HepG2 (cell line): Measurements from ENCODE around the gene AGPAT2. TPM values are rescaled to one million over a fixed set of nuclear protein-coding genes. Genes with fewer than 3 reads are reported as not detected.
A peak's percentile ranks its signal among the peaks of the same experiment; 100 is the strongest.

ENCODE experiments used
- CC2D1A ChIP-seq: sonication (generic); formaldehyde crosslinking; IDR thresholded peaks from 2 replicates; pipeline ENCODE4 v1.8.1; 2023; ENCODE audit warnings: mild to moderate bottlenecking, missing genetic modification reagents
- CENPBD1 ChIP-seq: sonication (generic); formaldehyde crosslinking; IDR thresholded peaks from 2 replicates; pipeline ENCODE4 v1.8.0; 2022; ENCODE audit warnings: missing genetic modification reagents, low read depth, mild to moderate bottlenecking, borderline replicate concordance
- CENPT ChIP-seq: sonication (generic); formaldehyde crosslinking; IDR thresholded peaks from 2 replicates; pipeline ENCODE4 v1.8.0; 2022; ENCODE audit warnings: low read depth, mild to moderate bottlenecking, moderate library complexity, missing genetic modification reagents
- GABPA ChIP-seq, 2 experiments: IDR thresholded peaks; 2 replicates each; pipeline ENCODE4 v1.6.1; 2011 to 2016; ENCODE audit warnings: low read depth in 2 of 2, low read length in 1 of 2, missing biosample characterization in 1 of 2, missing genetic modification characterization in 1 of 2
- GABPB1 ChIP-seq: IDR thresholded peaks from 2 replicates; pipeline ENCODE4 v1.6.1; 2016; ENCODE audit warnings: mild to moderate bottlenecking, missing genetic modification reagents, moderate library complexity, missing compliant biosample characterization
- HOXD1 ChIP-seq: sonication (generic); formaldehyde crosslinking; IDR thresholded peaks from 2 replicates; pipeline ENCODE4 v1.5.0; 2020; ENCODE audit warnings: missing genetic modification reagents
- MAX ChIP-seq: IDR thresholded peaks from 2 replicates; pipeline ENCODE4 v1.6.1; 2012; ENCODE audit warnings: inconsistent platforms
- MEF2D ChIP-seq: sonication (generic); formaldehyde crosslinking; IDR thresholded peaks from 2 replicates; pipeline ENCODE4 v1.5.1; 2020; ENCODE audit warnings: mild to moderate bottlenecking, missing genetic modification reagents
- MTF1 ChIP-seq: sonication (generic); formaldehyde crosslinking; IDR thresholded peaks from 2 replicates; pipeline ENCODE4 v1.5.0; 2020; ENCODE audit warnings: missing genetic modification reagents
- PCBP2 ChIP-seq: fragments of 200-400 bp; formaldehyde crosslinking; optimal IDR thresholded peaks from 2 replicates; pipeline ENCODE3; 2018; ENCODE audit warnings: low read length, low read depth; ENCODE audit not compliant: poor library complexity, severe bottlenecking
- POLR2AphosphoS2 ChIP-seq: IDR thresholded peaks from 2 replicates; pipeline ENCODE4 v1.6.1; 2011; ENCODE audit warnings: low read depth, low read length, improper control_type of control experiment
- RFXANK ChIP-seq: IDR thresholded peaks from 2 replicates; pipeline ENCODE4 v1.6.1; 2016
- SOX6 ChIP-seq, 2 experiments: fragments of 450-650 bp in 1 of 2; sonication (generic) in 1 of 2; formaldehyde crosslinking in 1 of 2; IDR thresholded peaks; 2 replicates each; pipeline versions ENCODE4 v1.4.0 to v1.6.1; 2017 to 2020; ENCODE audit warnings: antibody characterized with exemption in 1 of 2, mild to moderate bottlenecking in 1 of 2, missing genetic modification reagents in 1 of 2
- TEAD2 ChIP-seq: sonication (generic); formaldehyde crosslinking; IDR thresholded peaks from 2 replicates; pipeline ENCODE4 v1.9.0; 2021; ENCODE audit warnings: missing genetic modification reagents
- ZFP1 ChIP-seq: IDR thresholded peaks from 2 replicates; pipeline ENCODE4 v1.6.1; 2016
- ZNF235 ChIP-seq: sonication (generic); formaldehyde crosslinking; IDR thresholded peaks from 2 replicates; pipeline ENCODE4 v1.8.1; 2023; ENCODE audit warnings: mild to moderate bottlenecking, missing genetic modification reagents, borderline replicate concordance
- ZNF282 ChIP-seq: fragments of 450-650 bp; IDR thresholded peaks from 2 replicates; pipeline ENCODE4 v1.6.1; 2018; ENCODE audit not compliant: partially characterized antibody
- ZNF530 ChIP-seq: sonication (generic); formaldehyde crosslinking; IDR thresholded peaks from 2 replicates; pipeline ENCODE4 v1.5.0; 2020; ENCODE audit warnings: low read depth, mild to moderate bottlenecking, missing genetic modification reagents
- ZNF605 ChIP-seq: sonication (generic); formaldehyde crosslinking; IDR thresholded peaks from 2 replicates; pipeline ENCODE4 v1.8.0; 2022; ENCODE audit warnings: mild to moderate bottlenecking, missing genetic modification reagents
- polyA plus RNA-seq, 8 experiments: library from polyadenylated mRNA; depleted of rRNA in 3 of 8; stranded (reverse) in 7 of 8; unstranded in 1 of 8; fragments of >200 nt; fragmentation: Illumina TruSeq in 4 of 8; extraction: Trizol in 4 of 8; gene quantifications; 2 replicates each; pipeline versions ENCODE4 v1.2.1 to v1.2.3, GENCODE V29; 2011 to 2016; ENCODE audit warnings: low read depth in 4 of 8, missing spikeins in 1 of 8, mixed read lengths in 1 of 8; ENCODE audit not compliant: insufficient read depth in 1 of 8
- total RNA-seq, 5 experiments: library from RNA; depleted of rRNA; stranded (reverse); fragments of >200 nt; fragmentation: Illumina TruSeq; extraction: Trizol; gene quantifications; 2 replicates each; pipeline ENCODE4 v1.2.3, GENCODE V29; 2016; ENCODE audit warnings: low read depth in 1 of 5
- TF ChIP-seq, protein P1 (sequence below): sonication (generic); formaldehyde crosslinking; IDR thresholded peaks from 2 replicates; pipeline ENCODE4 v1.4.0; 2020; ENCODE audit warnings: mild to moderate bottlenecking, missing genetic modification reagents
- TF ChIP-seq, protein P2 (sequence below): sonication (generic); formaldehyde crosslinking; IDR thresholded peaks from 2 replicates; pipeline ENCODE4 v1.9.0; 2021; ENCODE audit warnings: missing genetic modification reagents, borderline replicate concordance
- TF ChIP-seq, protein P3 (sequence below): sonication (generic); formaldehyde crosslinking; IDR thresholded peaks from 2 replicates; pipeline ENCODE4 v1.5.1; 2020; ENCODE audit warnings: mild to moderate bottlenecking, missing genetic modification reagents, moderate library complexity

Gene AGPAT2
- total and polyA plus RNA-seq, 2 of the 13 experiments (the other 11 are each of a cell fraction or from before 2014, with no cell fraction given) = 3.9 to 25.8 TPM

DNA sequence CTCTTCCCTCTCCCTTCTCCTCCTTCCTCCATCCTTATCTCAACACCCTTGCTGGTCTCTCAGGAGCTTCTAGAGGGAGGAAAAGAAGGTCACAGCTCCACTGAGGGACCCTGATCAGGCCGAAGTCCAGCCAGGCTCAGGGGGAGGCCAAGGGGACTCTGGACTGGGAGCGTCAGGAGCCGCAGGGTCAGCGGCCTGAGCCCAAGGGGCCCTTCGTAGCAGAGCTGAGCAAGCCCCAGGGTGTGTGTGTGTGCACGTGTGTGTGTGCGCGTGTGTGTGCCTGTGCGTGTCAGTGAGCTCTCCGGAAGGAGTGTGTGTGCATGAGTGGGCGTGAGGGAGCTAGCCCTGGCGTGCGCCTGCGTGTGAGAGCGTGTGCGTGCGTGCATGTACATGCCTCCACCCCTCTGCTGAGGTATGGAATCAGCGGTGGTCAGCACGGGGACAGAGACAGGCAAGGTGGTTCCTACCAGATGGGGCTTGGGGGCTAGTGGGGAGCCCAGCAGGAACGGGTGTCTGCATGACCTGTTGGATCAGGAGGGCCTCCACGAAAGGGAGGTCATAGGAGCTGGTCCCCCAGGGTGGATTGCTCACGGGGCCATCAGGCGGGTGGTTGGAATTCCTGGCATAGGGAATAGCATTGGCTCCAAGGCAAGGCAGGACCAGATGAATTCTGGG is 10.0 kb upstream of the AGPAT2 start (continued):
- TF ChIP-seq CENPBD1 (no peak), ZNF605 (0 out of 2 replicates have a peak, but pooled peaks have one; percentile 17), ZNF282 (no peak), GABPA (IDR thresholded peaks at IDR 0.05; ENCODE audit: low read depth, low read length) (no peak), GABPA (CRISPR knock-in tag; IDR thresholded peaks at IDR 0.05; ENCODE audit: low read depth) (no peak), MTF1 (CRISPR knock-in tag) (no peak), SOX6 (IDR thresholded peaks at IDR 0.05) (no peak), SOX6 (CRISPR knock-in tag; IDR thresholded peaks at IDR 0.05) (peak; percentile 62), MEF2D (CRISPR knock-in tag) (0 out of 2 replicates have a peak, but pooled peaks have one; percentile 22), ZFP1 (CRISPR knock-in tag) (no peak), GABPB1 (CRISPR knock-in tag) (peak; percentile 34; the same call in 1 of the 2 replicates), MAX (peak; percentile 83), ZNF235 (CRISPR knock-in tag) (no peak), POLR2AphosphoS2 (no peak), ZNF530 (CRISPR knock-in tag) (no peak), PCBP2 (peak; percentile 87), RFXANK (CRISPR knock-in tag) (no peak), TEAD2 (CRISPR knock-in tag) (no peak), HOXD1 (CRISPR knock-in tag) (no peak), CC2D1A (CRISPR knock-in tag) (no peak), CENPT (CRISPR knock-in tag) (no peak)
- TF ChIP-seq, protein P1, sequence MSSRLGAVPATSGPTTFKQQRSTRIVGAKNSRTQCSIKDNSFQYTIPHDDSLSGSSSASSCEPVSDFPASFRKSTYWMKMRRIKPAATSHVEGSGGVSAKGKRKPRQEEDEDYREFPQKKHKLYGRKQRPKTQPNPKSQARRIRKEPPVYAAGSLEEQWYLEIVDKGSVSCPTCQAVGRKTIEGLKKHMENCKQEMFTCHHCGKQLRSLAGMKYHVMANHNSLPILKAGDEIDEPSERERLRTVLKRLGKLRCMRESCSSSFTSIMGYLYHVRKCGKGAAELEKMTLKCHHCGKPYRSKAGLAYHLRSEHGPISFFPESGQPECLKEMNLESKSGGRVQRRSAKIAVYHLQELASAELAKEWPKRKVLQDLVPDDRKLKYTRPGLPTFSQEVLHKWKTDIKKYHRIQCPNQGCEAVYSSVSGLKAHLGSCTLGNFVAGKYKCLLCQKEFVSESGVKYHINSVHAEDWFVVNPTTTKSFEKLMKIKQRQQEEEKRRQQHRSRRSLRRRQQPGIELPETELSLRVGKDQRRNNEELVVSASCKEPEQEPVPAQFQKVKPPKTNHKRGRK (CRISPR knock-in tag) = no peak
- TF ChIP-seq, protein P2, sequence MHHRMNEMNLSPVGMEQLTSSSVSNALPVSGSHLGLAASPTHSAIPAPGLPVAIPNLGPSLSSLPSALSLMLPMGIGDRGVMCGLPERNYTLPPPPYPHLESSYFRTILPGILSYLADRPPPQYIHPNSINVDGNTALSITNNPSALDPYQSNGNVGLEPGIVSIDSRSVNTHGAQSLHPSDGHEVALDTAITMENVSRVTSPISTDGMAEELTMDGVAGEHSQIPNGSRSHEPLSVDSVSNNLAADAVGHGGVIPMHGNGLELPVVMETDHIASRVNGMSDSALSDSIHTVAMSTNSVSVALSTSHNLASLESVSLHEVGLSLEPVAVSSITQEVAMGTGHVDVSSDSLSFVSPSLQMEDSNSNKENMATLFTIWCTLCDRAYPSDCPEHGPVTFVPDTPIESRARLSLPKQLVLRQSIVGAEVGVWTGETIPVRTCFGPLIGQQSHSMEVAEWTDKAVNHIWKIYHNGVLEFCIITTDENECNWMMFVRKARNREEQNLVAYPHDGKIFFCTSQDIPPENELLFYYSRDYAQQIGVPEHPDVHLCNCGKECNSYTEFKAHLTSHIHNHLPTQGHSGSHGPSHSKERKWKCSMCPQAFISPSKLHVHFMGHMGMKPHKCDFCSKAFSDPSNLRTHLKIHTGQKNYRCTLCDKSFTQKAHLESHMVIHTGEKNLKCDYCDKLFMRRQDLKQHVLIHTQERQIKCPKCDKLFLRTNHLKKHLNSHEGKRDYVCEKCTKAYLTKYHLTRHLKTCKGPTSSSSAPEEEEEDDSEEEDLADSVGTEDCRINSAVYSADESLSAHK (CRISPR knock-in tag) = no peak
- TF ChIP-seq, protein P3, sequence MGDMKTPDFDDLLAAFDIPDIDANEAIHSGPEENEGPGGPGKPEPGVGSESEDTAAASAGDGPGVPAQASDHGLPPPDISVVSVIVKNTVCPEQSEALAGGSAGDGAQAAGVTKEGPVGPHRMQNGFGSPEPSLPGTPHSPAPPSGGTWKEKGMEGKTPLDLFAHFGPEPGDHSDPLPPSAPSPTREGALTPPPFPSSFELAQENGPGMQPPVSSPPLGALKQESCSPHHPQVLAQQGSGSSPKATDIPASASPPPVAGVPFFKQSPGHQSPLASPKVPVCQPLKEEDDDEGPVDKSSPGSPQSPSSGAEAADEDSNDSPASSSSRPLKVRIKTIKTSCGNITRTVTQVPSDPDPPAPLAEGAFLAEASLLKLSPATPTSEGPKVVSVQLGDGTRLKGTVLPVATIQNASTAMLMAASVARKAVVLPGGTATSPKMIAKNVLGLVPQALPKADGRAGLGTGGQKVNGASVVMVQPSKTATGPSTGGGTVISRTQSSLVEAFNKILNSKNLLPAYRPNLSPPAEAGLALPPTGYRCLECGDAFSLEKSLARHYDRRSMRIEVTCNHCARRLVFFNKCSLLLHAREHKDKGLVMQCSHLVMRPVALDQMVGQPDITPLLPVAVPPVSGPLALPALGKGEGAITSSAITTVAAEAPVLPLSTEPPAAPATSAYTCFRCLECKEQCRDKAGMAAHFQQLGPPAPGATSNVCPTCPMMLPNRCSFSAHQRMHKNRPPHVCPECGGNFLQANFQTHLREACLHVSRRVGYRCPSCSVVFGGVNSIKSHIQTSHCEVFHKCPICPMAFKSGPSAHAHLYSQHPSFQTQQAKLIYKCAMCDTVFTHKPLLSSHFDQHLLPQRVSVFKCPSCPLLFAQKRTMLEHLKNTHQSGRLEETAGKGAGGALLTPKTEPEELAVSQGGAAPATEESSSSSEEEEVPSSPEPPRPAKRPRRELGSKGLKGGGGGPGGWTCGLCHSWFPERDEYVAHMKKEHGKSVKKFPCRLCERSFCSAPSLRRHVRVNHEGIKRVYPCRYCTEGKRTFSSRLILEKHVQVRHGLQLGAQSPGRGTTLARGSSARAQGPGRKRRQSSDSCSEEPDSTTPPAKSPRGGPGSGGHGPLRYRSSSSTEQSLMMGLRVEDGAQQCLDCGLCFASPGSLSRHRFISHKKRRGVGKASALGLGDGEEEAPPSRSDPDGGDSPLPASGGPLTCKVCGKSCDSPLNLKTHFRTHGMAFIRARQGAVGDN (CRISPR knock-in tag) = peak; percentile 81
